Stimulated activated CD8-positive, alpha-beta memory T cell treated with anti-CD3 and anti-CD28 coated beads, Interleukin-4, amount 100 ng/mL, for 48 hours (primary cell): ENCODE data around the gene SYT7.
"Not testable (repeated sequence)": the region's sequence is repeated elsewhere in the genome, so short reads cannot be mapped to it uniquely, and the experiment has no call there.

ENCODE experiments used
- DNase-seq: peaks from one replicate; pipeline ENCODE4 v3.0.0-alpha.2; 2020

Gene SYT7

GRCh38 chr11:61581030-61581928 is at the start of gene SYT7:
SYT7 (minus strand) TSS chr11:61581076; CDS start chr11:61580820, 256 bp downstream.
- DNase-seq: peak; percentile 100

DNA sequence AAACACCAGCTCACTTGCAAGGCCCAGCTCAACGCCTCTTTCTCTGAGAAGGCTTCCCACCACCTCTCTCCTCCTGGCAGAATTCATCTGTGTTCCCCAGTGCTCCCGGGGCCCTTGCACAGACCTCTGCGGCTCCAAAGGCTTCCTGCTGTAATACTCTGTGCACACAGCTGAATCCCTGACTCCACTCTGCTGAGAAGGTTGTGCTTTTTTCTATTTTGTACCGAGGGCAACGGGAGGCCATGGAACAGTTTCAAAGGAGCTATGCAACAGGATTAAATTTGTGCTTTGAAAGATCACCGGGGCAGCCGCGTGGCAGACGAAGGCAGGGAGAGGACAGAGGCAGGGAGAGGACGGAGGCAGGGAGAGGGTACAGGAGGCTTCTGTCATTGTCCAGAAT is 49.2 kb upstream of the SYT7 start:
- DNase-seq: no peak

DNA sequence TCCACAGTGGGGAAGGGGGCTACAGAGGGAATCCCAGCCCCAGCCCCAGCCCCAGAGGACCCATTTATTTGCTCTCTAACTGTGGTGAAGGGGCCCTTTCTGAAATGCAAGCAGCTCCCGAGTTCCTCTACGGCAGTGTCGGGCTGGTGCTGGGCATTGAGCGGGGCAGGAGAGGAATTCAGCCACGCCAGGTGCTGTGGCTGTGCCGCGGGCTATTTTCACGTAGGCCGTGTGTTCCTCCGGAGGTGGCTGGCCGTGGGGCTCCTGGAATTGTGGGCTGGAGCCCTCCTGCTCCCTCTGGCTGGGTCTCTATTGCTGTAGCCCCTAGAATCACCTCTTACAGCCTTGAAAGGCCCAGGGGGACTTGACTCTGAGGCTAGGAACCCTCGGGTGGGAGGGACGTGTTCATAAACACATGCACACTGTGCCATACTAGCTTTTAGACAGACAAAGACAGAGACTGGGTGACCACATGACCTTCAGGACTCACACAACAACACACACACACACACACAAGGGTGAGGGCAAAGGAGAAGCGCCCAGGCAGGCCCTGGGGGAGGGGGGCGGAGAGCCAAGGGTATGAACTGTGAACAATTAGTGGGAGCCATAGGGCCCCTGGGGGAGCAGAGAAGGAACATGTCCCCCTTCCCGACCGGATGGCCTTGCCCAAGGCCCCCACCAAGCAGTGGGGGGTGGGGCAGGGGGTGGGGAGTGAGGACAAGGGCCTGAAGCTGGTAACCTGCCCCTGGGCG is 48.4 kb upstream of the SYT7 start:
- DNase-seq: no peak

DNA sequence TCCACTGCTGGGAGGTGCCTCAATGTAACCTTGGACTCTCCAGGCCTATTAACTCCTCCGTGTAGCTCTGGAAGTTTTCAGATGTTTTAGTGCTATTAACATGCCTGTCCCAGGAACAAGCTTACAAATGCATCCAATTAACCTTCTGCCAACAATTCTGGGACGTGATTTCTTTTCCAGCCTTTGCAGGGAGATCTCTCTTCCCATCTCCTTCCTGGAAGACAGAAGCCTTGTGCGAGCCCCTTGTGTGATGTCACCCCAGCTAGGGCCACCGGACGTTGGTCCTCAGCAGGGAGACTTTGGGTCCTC is 47.7 kb upstream of the SYT7 start:
- no peak for DNase-seq

GRCh38 chr11:61627850-61628661 is 47.2 kb upstream of the SYT7 start:
- peak; percentile 71 for DNase-seq

- no peak for DNase-seq
These were observed 45.9 kb upstream of the SYT7 start for GRCh38 chr11:61626580-61627380.

DNA sequence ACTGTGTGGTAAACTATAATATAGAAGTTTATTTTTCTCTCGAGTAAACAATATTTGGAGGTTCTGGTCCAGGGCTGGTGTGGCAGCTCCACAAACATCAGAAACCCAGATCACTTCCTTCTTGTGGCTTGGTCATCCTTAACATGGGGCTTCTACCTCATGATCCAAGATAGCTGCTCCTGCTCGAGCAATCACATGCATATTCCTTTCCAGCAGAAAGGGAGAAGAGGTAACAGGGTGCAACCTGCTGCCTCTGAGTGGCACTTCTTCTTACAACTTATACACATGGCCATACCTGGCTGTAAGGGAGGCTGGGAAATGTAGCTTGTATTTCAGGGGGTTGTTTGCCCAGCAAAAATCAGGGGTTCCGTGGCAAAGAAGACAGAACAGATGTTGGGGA is 44.6 kb upstream of the SYT7 start:
- no peak for DNase-seq

DNA sequence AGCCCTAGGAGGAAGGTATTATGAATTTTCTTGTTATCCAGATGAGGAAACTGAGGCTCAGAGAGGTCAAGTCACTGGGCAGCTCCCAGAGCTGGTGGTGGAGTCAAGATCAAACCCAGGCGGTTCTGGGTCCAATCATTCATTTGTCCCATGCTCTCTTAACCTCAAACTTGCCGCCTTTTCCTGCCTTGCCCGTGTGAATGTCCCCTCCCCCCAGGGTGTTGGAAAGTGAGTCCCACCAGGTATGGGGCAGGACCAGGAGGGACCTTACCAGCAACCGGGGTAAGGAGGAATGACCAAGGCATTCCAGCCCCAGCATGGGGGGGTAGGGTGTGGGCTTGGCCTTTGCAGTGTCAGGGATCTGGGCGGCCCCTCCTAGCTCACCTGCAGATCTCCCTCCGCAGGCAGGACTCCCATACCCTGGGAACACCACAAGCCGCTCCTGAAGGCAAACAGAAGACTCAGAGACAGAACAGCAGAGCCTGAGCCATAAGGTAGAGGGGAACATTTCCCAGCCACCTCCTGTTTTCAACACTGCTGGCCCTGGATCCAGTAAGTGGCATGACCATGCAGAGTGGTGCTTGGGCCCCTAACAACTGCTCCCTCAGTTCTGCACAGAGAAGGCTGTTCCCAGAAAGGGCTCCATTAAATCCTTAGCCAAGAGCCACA is 41.2 kb upstream of the SYT7 start:
- no peak for DNase-seq

DNA sequence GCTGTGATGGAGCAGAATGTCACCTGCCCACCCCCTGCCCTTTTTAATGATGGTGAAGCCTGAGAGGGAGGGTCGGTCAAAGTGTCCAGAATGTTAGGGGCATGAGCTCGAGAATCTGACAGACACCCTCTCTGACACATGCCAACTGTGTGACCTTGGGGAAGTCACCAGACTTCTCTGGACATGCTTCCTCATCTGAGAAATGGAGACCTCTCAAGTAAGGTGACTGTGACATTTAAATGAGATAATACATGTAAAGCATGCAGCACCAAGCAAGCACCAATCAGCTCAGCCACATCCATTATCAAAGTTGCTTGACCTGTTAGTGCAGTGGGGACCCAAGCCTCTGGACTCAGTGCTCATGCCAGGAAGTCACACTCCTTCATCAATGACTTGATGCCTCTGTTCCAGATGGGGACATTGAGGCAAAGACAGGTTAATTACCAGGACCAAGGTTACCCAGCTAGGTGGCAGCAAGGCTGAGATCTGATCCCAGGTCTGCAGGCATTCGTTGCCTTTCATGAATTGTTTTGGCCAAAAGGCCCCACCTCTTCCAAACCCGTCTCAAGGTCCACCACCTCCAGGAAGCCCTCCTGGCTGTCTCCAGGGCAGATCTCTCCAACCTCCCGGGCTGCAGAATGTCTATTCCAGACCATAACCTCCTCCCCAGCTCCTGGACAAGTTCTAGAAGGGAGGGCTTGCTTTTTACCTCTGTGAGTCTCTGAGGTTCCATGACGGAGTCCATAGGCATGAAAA is 38.8 kb upstream of the SYT7 start:
- no peak for DNase-seq

- DNase-seq: no peak
These were observed 38.1 kb upstream of the SYT7 start for GRCh38 chr11:61618978-61619377.

DNA sequence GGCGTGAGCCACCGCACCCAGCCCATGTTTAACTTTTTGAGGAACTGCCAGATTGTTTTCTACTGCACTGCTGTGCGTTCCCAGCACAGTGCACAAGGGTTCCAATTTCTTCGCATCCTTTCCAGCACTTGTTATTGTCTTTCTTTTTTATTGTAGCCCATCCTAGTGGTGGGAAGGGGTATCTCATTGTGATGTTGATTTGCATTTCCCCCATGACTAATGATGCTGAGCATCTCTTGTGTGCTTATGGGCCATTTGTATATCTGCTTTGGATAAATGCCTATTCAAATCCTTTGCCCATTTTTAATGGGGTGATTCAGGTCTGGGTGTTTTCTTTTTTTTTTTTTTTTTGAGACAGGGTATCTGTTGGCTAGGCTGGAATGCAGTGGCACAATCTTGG is 36.6 kb upstream of the SYT7 start:
- no peak for DNase-seq

- no peak for DNase-seq
These were observed 35.6 kb upstream of the SYT7 start for GRCh38 chr11:61616434-61616833.

- DNase-seq: not testable (repeated sequence)
These were observed 33.9 kb upstream of the SYT7 start for GRCh38 chr11:61614782-61615181.

DNA sequence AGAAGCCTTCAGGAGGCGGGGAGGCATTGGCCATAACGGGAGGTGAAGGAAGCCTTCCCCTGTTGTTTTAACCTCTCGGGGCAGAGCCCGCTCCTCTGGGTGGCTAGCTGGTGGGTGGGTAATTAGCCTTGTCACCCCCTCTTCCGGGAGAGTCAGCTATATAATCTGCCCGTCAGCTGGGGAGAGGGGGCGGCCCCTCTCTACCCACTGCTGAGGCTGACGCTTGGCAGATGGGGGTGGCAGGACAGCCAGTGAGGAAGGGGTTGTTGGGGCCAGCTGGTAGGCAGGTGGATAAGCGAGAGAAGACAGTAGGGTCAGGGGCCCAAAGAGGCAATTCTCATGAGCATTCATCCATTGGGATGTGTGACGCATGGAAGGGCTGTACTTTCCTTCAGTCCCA is 33.0 kb upstream of the SYT7 start:
- DNase-seq: no peak

- no peak for DNase-seq
These were observed 32.2 kb upstream of the SYT7 start for GRCh38 chr11:61613051-61613450.

DNA sequence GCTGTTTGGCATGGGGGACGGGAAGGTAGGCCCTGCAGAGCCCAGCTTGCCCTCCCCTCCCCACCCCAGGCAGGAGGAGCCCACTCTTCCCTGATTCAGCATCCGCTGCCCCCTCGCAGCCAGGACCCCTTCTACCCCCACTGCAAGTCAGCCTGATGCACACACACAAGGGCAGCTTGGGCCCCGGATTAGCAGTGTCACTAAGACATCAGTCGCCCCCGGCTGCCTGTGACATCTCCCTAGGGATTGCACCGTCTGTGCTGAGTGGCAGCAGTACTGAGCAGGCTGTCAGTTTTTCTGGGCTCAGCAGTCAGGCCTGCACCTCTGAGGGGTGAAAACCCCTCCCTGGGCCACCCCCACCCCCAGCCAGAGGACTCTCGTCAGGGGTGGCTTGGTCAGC is 30.4 kb upstream of the SYT7 start:
- DNase-seq: no peak

DNA sequence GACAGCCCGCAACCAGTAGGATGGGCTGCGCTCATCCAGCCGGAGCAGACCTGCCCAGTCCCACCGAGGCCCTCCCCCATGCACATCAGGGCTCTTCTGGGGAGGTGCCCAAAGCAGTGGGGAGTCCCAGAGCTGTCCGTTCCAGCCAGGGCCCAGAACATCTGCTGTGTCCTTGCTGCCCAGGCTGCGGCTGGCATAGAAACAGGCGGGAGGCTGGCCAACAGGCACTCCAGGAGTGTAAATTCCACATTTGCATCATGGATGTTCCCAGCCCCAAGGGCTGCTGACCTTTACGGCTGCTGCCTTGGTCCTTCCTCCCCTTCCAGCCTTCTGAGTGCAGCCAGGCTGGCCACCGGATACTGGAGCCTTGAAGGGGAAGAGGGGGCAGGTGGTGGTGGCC is 30.0 kb upstream of the SYT7 start:
- no peak for DNase-seq

DNA sequence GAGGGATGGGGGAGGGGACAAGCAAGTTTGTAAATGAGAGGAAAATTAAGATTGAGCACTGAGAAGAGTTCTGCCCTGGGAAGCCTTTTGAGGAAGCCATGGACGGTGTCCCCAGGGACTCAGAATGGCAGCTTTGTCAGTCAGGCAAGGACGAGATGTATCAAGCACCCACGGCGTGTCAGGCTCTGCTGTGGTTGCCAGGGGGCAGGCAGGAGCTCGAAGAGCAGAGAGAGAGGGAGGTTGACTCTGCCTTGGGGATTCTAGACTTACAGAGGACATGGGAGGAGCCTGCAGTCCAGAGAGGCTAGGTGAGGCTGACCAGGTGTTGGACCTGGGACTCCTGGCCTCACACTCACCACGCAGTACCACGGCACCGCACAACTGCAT is 29.1 kb upstream of the SYT7 start:
- DNase-seq: no peak

GRCh38 chr11:61609000-61609979 is 28.4 kb upstream of the SYT7 start:
- DNase-seq: no peak
